Stimulated activated CD4-positive, alpha-beta T cell treated with anti-CD3 and anti-CD28 coated beads, Interleukin-12 subunit alpha, Interleukin-12 subunit beta, amount 100 ng/mL, for 24 hours (primary cell): ENCODE data around the gene NQO2.
"Not testable (repeated sequence)": the region's sequence is repeated elsewhere in the genome, so short reads cannot be mapped to it uniquely, and the experiment has no call there.

Source experiments
- DNase-seq, 2 experiments: peaks; one replicate each; pipeline ENCODE4 v3.0.0-alpha.2; 2020; ENCODE audit warnings: low read depth in 2 of 2

NQO2 gene

GRCh38 chr6:2970034-2970685 is 29.5 kb upstream of the NQO2 start:
- DNase-seq: no peak

GRCh38 chr6:2970753-2971419 is 28.8 kb upstream of the NQO2 start:
- peak; percentile 16 to 43 for DNase-seq

GRCh38 chr6:2971420-2972218 is 28.1 kb upstream of the NQO2 start, which contains the start of gene SERPINB6:
TSS of gene SERPINB6 (minus strand) at chr6:2971567. CDS start at chr6:2959332, 12,235 bp downstream.
- peak in 1 of 2 experiments; percentile 21 for DNase-seq

- not testable (repeated sequence) for DNase-seq
Measured at GRCh38 chr6:2972219-2972487, 27.5 kb upstream of the NQO2 start.

GRCh38 chr6:2972685-2973084 is 27.0 kb upstream of the NQO2 start:
- DNase-seq: not testable (repeated sequence)

GRCh38 chr6:2973180-2973579 is 26.5 kb upstream of the NQO2 start:
- not testable (repeated sequence) for DNase-seq

- DNase-seq: no peak
Measured at GRCh38 chr6:2973676-2974075, 26.0 kb upstream of the NQO2 start.

GRCh38 chr6:2976060-2976459 is 23.6 kb upstream of the NQO2 start:
- no peak for DNase-seq

GRCh38 chr6:2976571-2977085 is 23.1 kb upstream of the NQO2 start:
- DNase-seq: no peak

- no peak for DNase-seq
Measured at GRCh38 chr6:2977290-2977689, 22.4 kb upstream of the NQO2 start.

- DNase-seq: no peak
Measured at GRCh38 chr6:2977799-2978590, 21.7 kb upstream of the NQO2 start.

GRCh38 chr6:2978923-2979322 is 20.8 kb upstream of the NQO2 start:
- DNase-seq: no peak

GRCh38 chr6:2979819-2980464 is 19.8 kb upstream of the NQO2 start:
- DNase-seq: no peak

GRCh38 chr6:2980465-2980855 is 19.2 kb upstream of the NQO2 start:
- no peak for DNase-seq

- DNase-seq: no peak
Measured at GRCh38 chr6:2982426-2983117, 17.1 kb upstream of the NQO2 start.

- no peak for DNase-seq
Measured at GRCh38 chr6:2984738-2985406, 14.8 kb upstream of the NQO2 start.

- no peak for DNase-seq
Measured at GRCh38 chr6:2986722-2987221, 12.9 kb upstream of the NQO2 start.

- DNase-seq: no peak
Measured at GRCh38 chr6:2988094-2988425, 11.6 kb upstream of the NQO2 start.

GRCh38 chr6:2988426-2989331 is 11.0 kb upstream of the NQO2 start:
- peak; percentile 65 for DNase-seq
